Measurements from ENCODE around the gene KRTAP12-1. TPM values are rescaled to one million over a fixed set of nuclear protein-coding genes. Genes with fewer than 3 reads are reported as not detected.
A peak's percentile ranks its signal among the peaks of the same experiment; 100 is the strongest.
"Not testable (repeated sequence)": the region's sequence is repeated elsewhere in the genome, so short reads cannot be mapped to it uniquely, and the experiment has no call there.

The KRTAP12-1 gene
- total RNA-seq, 2 donors from 2014 or later: not detected

- Histone ChIP-seq H3K36me3 (no peaks in the 10 kb centered on the region), H3K9me3 (peaks cover 0 to 17% of the 10 kb centered on the region in 2 donors), H3K27me3 (no peaks in the 10 kb centered on the region), H3K4me3 (no peak overlapping the region), H3K4me1 (no peaks in the 10 kb centered on the region), H3K27ac (no peak overlapping the region)
- no peak for DNase-seq (ENCODE audit: low spot score)
- TF ChIP-seq CTCF (IDR thresholded peaks at IDR 0.05): no peak
Observed at GRCh38 chr21:44644878-44645277, 37.1 kb downstream of the KRTAP12-1 start.

GRCh38 chr21:44643741-44644310, 38.1 kb downstream of the KRTAP12-1 start:
- Histone ChIP-seq H3K4me3 (no peak overlapping the region), H3K9me3 (peaks cover 0 to 17% of the 10 kb centered on the region in 2 donors), H3K27ac (no peak overlapping the region), H3K36me3 (no peaks in the 10 kb centered on the region), H3K27me3 (no peaks in the 10 kb centered on the region), H3K4me1 (no peaks in the 10 kb centered on the region)
- DNase-seq (ENCODE audit: low spot score): peak; percentile 23
- TF ChIP-seq CTCF (IDR thresholded peaks at IDR 0.05): no peak

- H3K9me3 ChIP-seq: peaks cover 0 to 17% of the 10 kb centered on the region in 2 donors
- no peak for DNase-seq (ENCODE audit: low spot score)
Observed at GRCh38 chr21:44640761-44641160, 41.2 kb downstream of the KRTAP12-1 start.

GRCh38 chr21:44639331-44639655, 42.7 kb downstream of the KRTAP12-1 start:
- Histone ChIP-seq H3K27me3 (no peaks in the 10 kb centered on the region), H3K27ac (no peak overlapping the region), H3K9me3 (peaks cover 0 to 3% of the 10 kb centered on the region in 2 donors), H3K4me1 (no peaks in the 10 kb centered on the region), H3K36me3 (no peaks in the 10 kb centered on the region), H3K4me3 (no peak overlapping the region)
- DNase-seq (ENCODE audit: low spot score): peak; percentile 49
- no peak for TF ChIP-seq CTCF (IDR thresholded peaks at IDR 0.05)

More at GRCh38 chr21:44640761-44641160, 41.2 kb downstream of the KRTAP12-1 start:
- H3K4me3 ChIP-seq: no peak overlapping the region
- no peaks in the 10 kb centered on the region for H3K4me1 ChIP-seq
- TF ChIP-seq CTCF (IDR thresholded peaks at IDR 0.05): no peak
- H3K27me3 ChIP-seq: no peaks in the 10 kb centered on the region
- no peaks in the 10 kb centered on the region for H3K36me3 ChIP-seq
- no peak overlapping the region for H3K27ac ChIP-seq

- DNase-seq (ENCODE audit: low spot score): peak; percentile 42
- H3K36me3 ChIP-seq, H3K9me3 ChIP-seq, H3K27ac ChIP-seq, H3K27me3 ChIP-seq, H3K4me3 ChIP-seq, H3K4me1 ChIP-seq: not testable (repeated sequence)
Observed at GRCh38 chr21:44638506-44639330, 43.2 kb downstream of the KRTAP12-1 start.

GRCh38 chr21:44637851-44638348, 44.1 kb downstream of the KRTAP12-1 start:
- H3K4me1 ChIP-seq; DNase-seq (ENCODE audit: low spot score); H3K4me3 ChIP-seq; H3K27ac ChIP-seq; H3K36me3 ChIP-seq; H3K9me3 ChIP-seq; H3K27me3 ChIP-seq: not testable (repeated sequence)
